Measurements from ENCODE around the gene PPP1R7. TPM values are rescaled to one million over a fixed set of nuclear protein-coding genes. Genes with fewer than 3 reads are reported as not detected.

PPP1R7 gene
- total and polyA plus RNA-seq, 9 donors: 21.9 to 120 (median 46.9) TPM

DNA sequence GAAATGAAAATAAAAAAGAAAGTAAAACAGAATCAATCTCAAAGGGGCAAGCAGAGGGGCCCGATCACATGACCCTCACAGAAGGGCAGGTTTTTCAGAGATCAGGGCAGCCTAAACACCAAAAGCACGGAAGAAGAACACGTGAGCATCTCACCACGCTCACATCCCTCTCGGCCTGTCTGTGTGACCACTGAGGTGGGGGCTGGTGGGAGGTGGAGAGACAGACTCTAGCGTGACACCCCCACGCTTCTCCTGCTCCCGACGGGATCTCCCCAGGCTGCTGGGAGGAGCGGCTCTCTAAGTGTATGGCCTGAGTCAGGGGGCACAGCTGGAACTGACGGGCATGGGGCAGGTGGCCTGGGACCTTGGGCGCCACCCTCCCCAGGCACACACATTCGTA, 24.6 kb upstream of the PPP1R7 start:
- TF ChIP-seq POLR2A (IDR thresholded peaks at IDR 0.05) (no peak), EP300 (IDR thresholded peaks at IDR 0.05) (no peak)
- intact Hi-C loops (cut with DNase I): no loop called here
- Histone ChIP-seq H3K4me3 (no peak overlapping the region), H3K4me1 (ENCODE audit: insufficient read depth) (no peaks in the 10 kb centered on the region), H3K27me3 (no peaks in the 10 kb centered on the region), H3K36me3 (no peaks in the 10 kb centered on the region), H3K9me3 (no peaks in the 10 kb centered on the region), H3K27ac (no peak overlapping the region)
- DNase-seq: peak in 1 of 5 donors; percentile 10
- 85 to 91% (median 88%) methylated on average over 13 of the region's 13 CpGs for WGBS, 3 donors

DNA sequence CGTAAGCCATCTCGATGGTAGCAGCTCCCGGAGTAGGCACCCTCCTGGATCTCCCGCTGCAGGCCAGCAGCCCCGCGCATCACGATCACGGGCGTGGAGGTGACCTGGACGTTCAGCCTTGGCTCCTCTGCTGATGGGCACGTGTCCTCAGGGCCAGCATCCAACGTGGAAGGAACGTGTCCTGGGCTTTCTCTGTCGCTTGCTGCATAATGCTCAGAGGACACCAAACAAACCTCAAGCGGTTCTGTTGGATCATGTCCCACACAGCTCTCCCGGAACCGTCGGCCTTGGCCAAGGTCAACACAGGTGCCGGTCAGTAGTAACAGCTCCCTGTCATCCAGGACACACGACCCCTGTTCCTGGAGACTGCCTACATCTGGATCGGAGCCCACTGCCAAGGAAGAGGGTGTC, 24.1 kb upstream of the PPP1R7 start:
- no peaks in the 10 kb centered on the region for H3K27me3 ChIP-seq
- H3K4me1 ChIP-seq (ENCODE audit: insufficient read depth): no peaks in the 10 kb centered on the region
- DNase-seq: peak in 1 of 5 donors; percentile 28
- TF ChIP-seq, protein P1, sequence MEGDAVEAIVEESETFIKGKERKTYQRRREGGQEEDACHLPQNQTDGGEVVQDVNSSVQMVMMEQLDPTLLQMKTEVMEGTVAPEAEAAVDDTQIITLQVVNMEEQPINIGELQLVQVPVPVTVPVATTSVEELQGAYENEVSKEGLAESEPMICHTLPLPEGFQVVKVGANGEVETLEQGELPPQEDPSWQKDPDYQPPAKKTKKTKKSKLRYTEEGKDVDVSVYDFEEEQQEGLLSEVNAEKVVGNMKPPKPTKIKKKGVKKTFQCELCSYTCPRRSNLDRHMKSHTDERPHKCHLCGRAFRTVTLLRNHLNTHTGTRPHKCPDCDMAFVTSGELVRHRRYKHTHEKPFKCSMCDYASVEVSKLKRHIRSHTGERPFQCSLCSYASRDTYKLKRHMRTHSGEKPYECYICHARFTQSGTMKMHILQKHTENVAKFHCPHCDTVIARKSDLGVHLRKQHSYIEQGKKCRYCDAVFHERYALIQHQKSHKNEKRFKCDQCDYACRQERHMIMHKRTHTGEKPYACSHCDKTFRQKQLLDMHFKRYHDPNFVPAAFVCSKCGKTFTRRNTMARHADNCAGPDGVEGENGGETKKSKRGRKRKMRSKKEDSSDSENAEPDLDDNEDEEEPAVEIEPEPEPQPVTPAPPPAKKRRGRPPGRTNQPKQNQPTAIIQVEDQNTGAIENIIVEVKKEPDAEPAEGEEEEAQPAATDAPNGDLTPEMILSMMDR (IDR thresholded peaks at IDR 0.05): no peak
- TF ChIP-seq EP300 (IDR thresholded peaks at IDR 0.05): no peak
- TF ChIP-seq POLR2A (IDR thresholded peaks at IDR 0.05): no peak
- no peak overlapping the region for H3K27ac ChIP-seq
- H3K36me3 ChIP-seq: no peaks in the 10 kb centered on the region
- intact Hi-C loops (cut with DNase I): no loop called here
- no peak overlapping the region for H3K4me3 ChIP-seq
- WGBS, 3 donors: 84 to 90% (median 86%) methylated on average over 21 of the region's 21 CpGs
- H3K9me3 ChIP-seq: no peaks in the 10 kb centered on the region

DNA sequence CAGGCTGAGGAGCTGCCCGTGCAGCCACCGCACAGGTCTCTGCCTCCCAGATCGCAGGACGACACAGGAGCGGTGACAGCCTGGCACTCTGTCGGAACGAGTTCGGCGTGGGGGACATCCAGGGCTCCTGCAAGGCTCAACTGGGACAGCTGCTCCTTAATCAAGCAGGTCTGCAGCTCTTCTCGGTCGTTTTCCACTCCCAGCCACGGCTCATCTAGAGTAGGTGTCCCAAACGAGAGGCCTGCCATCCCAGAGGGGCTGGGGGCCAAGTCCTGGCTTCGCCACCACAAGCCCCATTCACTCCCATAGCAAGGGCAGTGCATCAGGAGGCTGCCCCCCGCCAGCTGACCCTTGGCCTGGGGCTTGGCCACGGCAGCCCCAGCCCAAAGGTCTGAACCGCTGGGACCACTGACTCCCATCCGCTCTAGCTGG, 23.5 kb upstream of the PPP1R7 start:
- TF ChIP-seq, protein P1 (IDR thresholded peaks at IDR 0.05): no peak
- TF ChIP-seq EP300 (IDR thresholded peaks at IDR 0.05) (no peak), POLR2A (IDR thresholded peaks at IDR 0.05) (no peak)
- Histone ChIP-seq H3K27me3 (no peaks in the 10 kb centered on the region), H3K27ac (no peak overlapping the region), H3K36me3 (no peaks in the 10 kb centered on the region), H3K4me3 (no peak overlapping the region), H3K4me1 (ENCODE audit: insufficient read depth) (no peaks in the 10 kb centered on the region), H3K9me3 (no peaks in the 10 kb centered on the region)
- intact Hi-C loops (cut with DNase I): no loop called here
- 95 to 97% (median 95%) methylated on average over 15 to 18 of the region's 18 CpGs for WGBS, 3 donors
- peak in 1 of 5 donors; percentile 24 for DNase-seq

DNA sequence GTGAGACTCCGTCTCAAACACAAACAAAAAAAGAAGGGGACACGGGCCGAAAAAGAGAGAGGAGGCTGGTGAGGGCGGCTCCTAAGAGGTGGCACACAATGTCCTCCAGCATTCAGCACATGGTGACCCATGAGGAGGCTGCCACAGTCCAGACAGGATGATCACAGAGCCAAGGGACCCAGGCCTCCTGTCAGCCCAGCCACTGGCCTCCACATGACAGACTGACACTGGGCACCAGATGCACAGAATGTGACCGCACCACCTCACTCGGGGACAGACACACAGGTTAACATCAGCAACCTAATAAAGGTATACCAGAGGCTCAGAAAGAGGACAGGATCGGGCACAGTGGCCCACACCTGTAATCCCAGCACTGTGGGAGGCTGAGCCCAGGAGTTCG, 22.0 kb upstream of the PPP1R7 start:
- no peak overlapping the region for H3K27ac ChIP-seq
- TF ChIP-seq, protein P1 (IDR thresholded peaks at IDR 0.05): no peak
- no peak for TF ChIP-seq POLR2A (IDR thresholded peaks at IDR 0.05)
- no peak for TF ChIP-seq EP300 (IDR thresholded peaks at IDR 0.05)
- H3K9me3 ChIP-seq: no peaks in the 10 kb centered on the region
- H3K4me1 ChIP-seq (ENCODE audit: insufficient read depth): no peaks in the 10 kb centered on the region
- H3K27me3 ChIP-seq: no peaks in the 10 kb centered on the region
- no peaks in the 10 kb centered on the region for H3K36me3 ChIP-seq
- WGBS, 3 donors: 94 to 97% (median 95%) methylated on average over 8 of the region's 8 CpGs
- intact Hi-C loops (cut with DNase I): no loop called here
- H3K4me3 ChIP-seq: no peak overlapping the region
- DNase-seq: peak in 1 of 5 donors; percentile 14

DNA sequence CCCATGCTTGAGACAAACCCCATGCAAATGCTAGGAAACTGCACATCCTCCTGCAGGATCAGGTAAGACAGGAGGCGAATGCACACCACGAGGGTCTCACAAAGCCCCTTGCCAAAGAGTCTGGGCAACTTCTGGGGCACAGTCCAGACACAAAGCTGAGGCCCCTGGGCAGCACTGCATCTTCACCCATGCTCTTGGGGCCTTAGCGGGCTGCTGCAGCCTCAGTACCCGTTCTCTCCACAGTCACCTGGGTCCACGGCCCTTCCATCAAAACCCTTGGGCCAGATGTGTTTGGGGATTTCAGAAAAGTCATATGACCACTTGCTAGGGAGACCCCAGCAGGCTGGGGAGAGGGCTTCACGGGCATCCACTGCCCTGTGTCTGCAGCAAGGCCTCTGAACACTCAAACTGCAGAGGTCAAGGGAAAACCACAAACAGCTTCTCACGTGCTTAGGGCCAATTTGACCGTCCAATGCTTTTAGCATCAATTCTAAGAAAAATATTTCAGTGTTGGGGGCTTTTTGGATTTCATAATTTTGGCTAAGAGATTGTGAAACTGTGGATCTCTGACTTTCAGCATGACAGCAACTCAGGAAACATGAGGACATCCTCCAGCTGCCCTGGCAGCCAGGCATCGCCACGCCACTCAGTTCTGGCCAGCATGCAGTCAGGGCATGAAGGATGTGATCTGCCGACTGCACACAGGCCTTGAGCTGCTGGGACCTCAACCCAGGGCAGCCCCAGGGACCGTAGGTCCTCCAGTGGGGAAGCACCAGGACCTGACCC, 21.0 kb upstream of the PPP1R7 start:
- Histone ChIP-seq H3K27ac (no peak overlapping the region), H3K9me3 (no peaks in the 10 kb centered on the region), H3K36me3 (no peaks in the 10 kb centered on the region), H3K27me3 (no peaks in the 10 kb centered on the region), H3K4me3 (no peak overlapping the region), H3K4me1 (ENCODE audit: insufficient read depth) (no peaks in the 10 kb centered on the region)
- WGBS, 3 donors: 79 to 81% (median 80%) methylated on average over 12 of the region's 12 CpGs
- DNase-seq: peak in 1 of 5 donors; percentile 15
- intact Hi-C loops (cut with DNase I): no loop called here
- TF ChIP-seq EP300 (IDR thresholded peaks at IDR 0.05) (no peak), POLR2A (IDR thresholded peaks at IDR 0.05) (no peak)
- TF ChIP-seq, protein P1 (IDR thresholded peaks at IDR 0.05): no peak
